Endodermal cell (in vitro differentiated cells): ENCODE data around the gene FGFBP1. TPM values are rescaled to one million over a fixed set of nuclear protein-coding genes. Genes with fewer than 3 reads are reported as not detected.

ENCODE experiments used
- DNase-seq: peaks from one replicate; pipeline ENCODE4 v3.0.0-alpha.2; 2017
- H3K27ac ChIP-seq: 2 replicates; pipeline ENCODE4 v1.5.1; 2013; ENCODE audit warnings: mild to moderate bottlenecking, low read depth, low read length, moderate library complexity
- H3K27me3 ChIP-seq: 2 replicates; pipeline ENCODE4 v1.6.1; 2013; ENCODE audit warnings: mild to moderate bottlenecking, low read length, moderate library complexity; ENCODE audit not compliant: insufficient read depth, control insufficient read depth, poor library complexity, severe bottlenecking
- H3K36me3 ChIP-seq: 2 replicates; pipeline ENCODE4 v1.7.0; 2013; ENCODE audit warnings: mild to moderate bottlenecking, low read length, moderate library complexity; ENCODE audit not compliant: control insufficient read depth, insufficient read depth
- H3K4me1 ChIP-seq: one replicate; pipeline ENCODE4 v1.7.0; 2013; ENCODE audit warnings: low read length; ENCODE audit not compliant: control insufficient read depth, insufficient read depth
- H3K4me3 ChIP-seq: 2 replicates; pipeline ENCODE4 v1.5.1; 2013; ENCODE audit warnings: mild to moderate bottlenecking, low read length, moderate library complexity
- H3K9ac ChIP-seq: 2 replicates; pipeline ENCODE4 v1.6.1; 2013; ENCODE audit warnings: mild to moderate bottlenecking, low read length, moderate library complexity; ENCODE audit not compliant: poor library complexity, severe bottlenecking; ENCODE audit errors: extremely low read depth
- H3K9me3 ChIP-seq: 2 replicates; pipeline ENCODE4 v1.6.1; 2013; ENCODE audit warnings: mild to moderate bottlenecking, low read length, moderate library complexity; ENCODE audit not compliant: control insufficient read depth
- H3K27ac Mint-ChIP-seq: 2 replicates; pipeline ENCODE4 v1.8.0; 2020; ENCODE audit warnings: mixed read lengths
- H3K27me3 Mint-ChIP-seq: 2 replicates; pipeline ENCODE4 v1.8.0; 2021; ENCODE audit warnings: mild to moderate bottlenecking, mixed read lengths; ENCODE audit not compliant: insufficient read depth
- H3K36me3 Mint-ChIP-seq: 2 replicates; pipeline ENCODE4 v1.8.0; 2020; ENCODE audit warnings: low read depth, mixed read lengths
- H3K4me1 Mint-ChIP-seq: 2 replicates; pipeline ENCODE4 v1.8.0; 2020; ENCODE audit warnings: mixed read lengths
- H3K4me3 Mint-ChIP-seq: 2 replicates; pipeline ENCODE4 v1.8.0; 2020; ENCODE audit warnings: mild to moderate bottlenecking, moderate library complexity, mixed read lengths
- H3K9me3 Mint-ChIP-seq: 2 replicates; pipeline ENCODE4 v1.8.0; 2020; ENCODE audit warnings: mild to moderate bottlenecking, mixed read lengths
- CTCF ChIP-seq: fragments of 200-600 bp; sonication (generic); conservative IDR thresholded peaks from 2 replicates; pipeline ENCODE4 v1.5.0; 2021; ENCODE audit warnings: antibody characterized with exemption, mild to moderate bottlenecking
- WGBS, 2 experiments: methylation state at CpG; one replicate each; pipeline versions ENCODE4 v1.1.5 to v1.1.7; 2013; ENCODE audit warnings: missing lambda C conversion rate in 2 of 2, mixed read lengths in 1 of 2; ENCODE audit not compliant: insufficient coverage in 1 of 2, insufficient read length in 1 of 2; 5-methylcytosine and 5-hydroxymethylcytosine counted together
- total RNA-seq, 2 donors: library from RNA; stranded (reverse); fragmentation: NEBNext Ultra II Directional in 1 of 2; extraction: Animal tissue kit (Norgen Biotek cat#: 25700) in 1 of 2; gene quantifications; 2 replicates in 1 of 2; 3 replicates in 1 of 2; pipeline ENCODE4 v1.2.1, GENCODE V29; 2021

Gene FGFBP1
- total RNA-seq, 2 donors from 2014 or later = not detected

GRCh38 chr4:15936495-15936894, 2.0 kb downstream of the FGFBP1 start:
- Mint-ChIP-seq H3K27ac (no peak overlapping the region), H3K4me1 (peaks cover 6% of the 10 kb centered on the region), H3K36me3 (no peaks in the 10 kb centered on the region), H3K4me3 (no peak overlapping the region), H3K27me3 (no peaks in the 10 kb centered on the region), H3K9me3 (no peaks in the 10 kb centered on the region)
- no peaks in the 10 kb centered on the region for H3K9me3 ChIP-seq
- 85 to 86% methylated on average over 4 of the region's 4 CpGs for WGBS, 2 experiments
- TF ChIP-seq CTCF = no peak
- DNase-seq = no peak
- no peaks in the 10 kb centered on the region for H3K36me3 ChIP-seq
- no peak overlapping the region for H3K27ac ChIP-seq
- H3K9ac ChIP-seq = no peak overlapping the region
- no peaks in the 10 kb centered on the region for H3K27me3 ChIP-seq
- H3K4me3 ChIP-seq = no peak overlapping the region
- no peaks in the 10 kb centered on the region for H3K4me1 ChIP-seq

GRCh38 chr4:15935504-15936402, 2.8 kb downstream of the FGFBP1 start:
- 92 to 95% methylated on average over 8 to 10 of the region's 10 CpGs for WGBS, 2 experiments
- Mint-ChIP-seq H3K36me3 (no peaks in the 10 kb centered on the region), H3K4me1 (peaks cover 6% of the 10 kb centered on the region), H3K9me3 (no peaks in the 10 kb centered on the region), H3K4me3 (no peak overlapping the region), H3K27ac (no peak overlapping the region), H3K27me3 (no peaks in the 10 kb centered on the region)
- H3K27ac ChIP-seq = no peak overlapping the region
- H3K27me3 ChIP-seq = no peaks in the 10 kb centered on the region
- no peak for TF ChIP-seq CTCF
- no peaks in the 10 kb centered on the region for H3K4me1 ChIP-seq
- H3K4me3 ChIP-seq = no peak overlapping the region
- H3K9ac ChIP-seq = no peak overlapping the region
- no peaks in the 10 kb centered on the region for H3K36me3 ChIP-seq
- no peak for DNase-seq
- no peaks in the 10 kb centered on the region for H3K9me3 ChIP-seq

GRCh38 chr4:15934259-15934658, 4.3 kb downstream of the FGFBP1 start:
- peaks cover 10% of the 10 kb centered on the region for H3K4me1 Mint-ChIP-seq
- H3K9me3 Mint-ChIP-seq = no peaks in the 10 kb centered on the region
- no peaks in the 10 kb centered on the region for H3K36me3 Mint-ChIP-seq
- H3K27ac ChIP-seq = no peak overlapping the region
- H3K27ac Mint-ChIP-seq = no peak overlapping the region
- no peak overlapping the region for H3K4me3 ChIP-seq
- 93 to 100% methylated on average over 1 to 3 of the region's 3 CpGs for WGBS, 2 experiments
- H3K9me3 ChIP-seq = no peaks in the 10 kb centered on the region
- H3K27me3 Mint-ChIP-seq = no peaks in the 10 kb centered on the region
- no peaks in the 10 kb centered on the region for H3K4me1 ChIP-seq
- H3K27me3 ChIP-seq = no peaks in the 10 kb centered on the region
- DNase-seq = no peak
- H3K36me3 ChIP-seq = no peaks in the 10 kb centered on the region
- H3K4me3 Mint-ChIP-seq = no peak overlapping the region
- no peak overlapping the region for H3K9ac ChIP-seq
- no peak for TF ChIP-seq CTCF
